Measurements from ENCODE around the gene BTN3A1.

GRCh38 chr6:26412954-26413353, 10.9 kb downstream of the BTN3A1 start:
- no peak for TF ChIP-seq CTCF (IDR thresholded peaks at IDR 0.05)
- TF ChIP-seq POLR2AphosphoS5 (IDR thresholded peaks at IDR 0.05) = no peak

All from stomach (tissue), 4 donors.